HG03103 (cell line): ENCODE data around the gene PLIN4.
"Not testable (repeated sequence)": the region's sequence is repeated elsewhere in the genome, so short reads cannot be mapped to it uniquely, and the experiment has no call there.

Experiments
- ATAC-seq: cut with Tn5 transposase; IDR thresholded peaks from one replicate; pipeline ENCODE4 v1.9.1; 2021; ENCODE audit warnings: low read depth; ENCODE audit not compliant: unreplicated experiment

Gene PLIN4

DNA sequence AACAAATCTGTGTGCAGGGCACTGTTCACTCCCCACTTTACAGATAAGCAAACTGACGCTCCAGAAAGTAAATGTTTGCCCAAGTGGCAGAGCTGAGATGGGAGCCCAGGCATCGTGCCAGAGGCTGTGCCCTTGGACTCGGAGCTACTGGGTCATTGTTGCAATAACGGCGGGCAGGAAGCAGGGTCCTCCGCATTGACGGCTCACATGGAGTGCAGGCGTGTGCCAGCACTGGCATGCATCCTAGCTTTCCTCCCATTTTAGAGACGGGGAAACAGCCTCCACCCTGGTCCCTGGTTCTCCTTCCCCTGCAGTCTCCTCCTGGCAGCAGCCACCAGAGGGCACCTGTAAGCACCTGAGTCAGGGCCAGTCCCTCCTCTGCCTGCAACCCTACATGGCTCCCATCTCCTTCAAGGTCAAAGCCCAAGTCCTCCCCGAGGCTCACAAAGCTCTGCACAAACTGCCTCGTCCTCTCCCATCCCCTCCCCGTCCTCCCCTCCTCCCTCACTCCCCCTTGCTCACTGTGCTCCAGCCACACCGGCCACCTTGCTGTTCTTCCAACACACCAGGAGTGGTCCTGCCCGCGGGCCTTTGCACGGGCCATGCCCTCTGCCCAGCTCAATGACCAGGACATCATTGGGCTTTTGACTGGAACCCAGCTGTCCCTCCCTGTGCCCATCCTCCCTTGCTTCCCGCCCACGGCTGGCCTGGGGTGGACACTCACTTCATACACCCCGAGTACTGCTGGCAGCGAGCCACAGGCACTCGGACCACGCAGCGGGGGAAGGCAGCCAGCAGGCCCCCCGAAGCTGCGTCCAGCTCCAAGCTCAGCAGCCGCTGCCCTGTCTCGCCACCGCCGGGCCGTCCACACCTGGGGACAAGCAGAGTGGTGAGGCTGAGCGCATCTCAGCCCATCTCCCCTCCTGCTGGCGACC lies 29.3 kb upstream of the PLIN4 start:
- no peak for ATAC-seq

DNA sequence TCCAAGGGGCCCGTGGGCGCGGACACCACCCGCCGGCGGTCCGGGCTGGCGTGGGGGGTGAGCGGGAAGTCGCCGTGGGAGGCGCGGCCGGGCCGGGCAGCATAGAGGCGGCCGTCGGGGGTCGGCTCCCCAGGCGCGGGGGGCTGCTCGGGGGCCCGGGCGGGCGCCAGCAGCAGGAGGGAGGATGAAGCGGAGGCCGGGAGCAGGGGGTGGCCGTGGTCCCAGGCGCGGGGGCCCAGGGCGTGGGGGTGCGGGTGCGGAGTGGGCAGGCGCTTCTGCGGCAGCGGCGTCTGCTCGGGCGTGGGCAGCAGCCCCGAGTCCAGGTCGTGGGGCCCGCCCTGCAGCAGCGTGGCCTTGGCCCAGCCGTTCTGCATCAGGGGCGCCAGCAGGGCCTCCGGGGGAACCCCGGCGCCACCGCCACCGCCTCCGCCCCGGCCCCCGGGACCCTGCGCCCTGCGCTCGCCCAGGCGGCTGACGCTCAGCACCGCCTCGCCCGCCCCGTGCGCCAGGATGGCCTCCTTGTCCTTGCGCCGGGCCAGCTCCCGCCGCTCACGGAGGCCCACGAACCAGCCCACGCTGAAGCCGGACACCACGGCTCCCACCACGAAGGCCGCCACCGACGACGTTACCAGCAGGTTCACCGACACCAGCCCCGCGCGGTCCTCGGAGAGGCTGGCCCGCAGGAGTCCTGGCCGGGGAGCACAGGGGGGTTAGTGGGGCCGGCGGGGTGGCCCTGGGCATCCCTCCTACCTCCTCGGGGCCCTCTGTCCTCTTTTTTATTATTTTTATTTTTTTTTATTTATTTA lies 25.8 kb upstream of the PLIN4 start:
- ATAC-seq: no peak

DNA sequence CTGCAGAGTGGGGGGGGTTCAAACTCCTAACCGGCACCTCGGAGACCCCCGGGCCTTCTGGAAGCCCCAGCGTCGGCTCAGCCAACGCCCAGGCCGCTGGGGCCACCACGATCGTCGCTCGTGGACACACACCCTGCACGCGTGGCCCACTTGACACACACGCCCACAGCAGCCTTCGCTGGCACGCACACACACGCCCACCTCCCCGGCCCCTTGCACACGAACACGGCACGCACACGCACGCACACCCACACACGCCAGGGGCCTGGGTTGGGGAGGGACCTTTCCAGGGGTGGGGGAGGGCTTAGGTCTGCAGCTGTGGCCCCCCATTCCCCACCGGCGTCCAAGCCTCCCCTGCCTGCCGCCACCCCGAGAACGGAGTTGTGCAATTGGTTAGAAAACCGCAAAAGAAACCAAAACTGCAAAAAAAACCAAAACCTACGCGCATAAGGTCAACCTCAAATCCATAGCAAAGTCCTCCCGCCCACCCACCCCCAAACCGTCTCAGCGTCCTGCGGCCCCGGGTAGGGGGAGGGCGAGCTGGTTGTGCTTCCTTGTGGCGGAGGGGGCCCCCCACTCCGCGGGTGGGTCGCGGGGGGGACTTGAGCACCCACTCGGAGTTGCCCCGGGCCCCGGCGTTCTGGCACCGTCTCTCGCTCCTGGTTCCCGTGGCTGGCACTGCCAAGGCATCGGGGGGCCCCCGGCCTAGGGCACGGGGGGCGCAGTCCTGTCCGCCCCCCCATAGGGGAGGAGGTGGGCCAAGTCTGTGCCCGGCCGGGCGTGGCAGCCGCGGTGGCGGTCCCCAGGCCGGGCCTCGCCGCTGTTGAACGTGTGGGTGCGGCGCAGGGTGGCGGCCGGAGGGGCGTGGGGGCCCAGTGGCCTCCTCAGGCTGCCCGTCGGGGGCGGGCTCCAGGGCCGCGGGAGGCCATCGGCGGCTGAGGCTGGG lies 24.9 kb upstream of the PLIN4 start:
- no peak for ATAC-seq

DNA sequence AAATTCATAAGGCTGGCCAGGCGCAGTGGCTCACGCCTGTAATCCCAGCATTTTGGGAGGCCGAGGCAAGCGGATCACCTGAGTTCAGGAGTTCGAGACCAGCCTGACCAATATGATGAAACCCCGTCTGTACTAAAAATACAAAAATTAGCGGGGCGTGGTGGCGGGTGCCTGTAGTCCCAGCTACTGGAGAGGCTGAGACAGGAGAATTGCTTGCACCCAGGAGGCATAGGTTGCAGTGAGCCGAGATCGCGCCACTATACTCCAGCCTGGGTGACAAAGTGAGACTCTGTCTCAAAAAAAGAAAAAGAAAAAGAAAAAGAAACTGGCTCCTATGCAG lies 23.5 kb upstream of the PLIN4 start:
- not testable (repeated sequence) for ATAC-seq

DNA sequence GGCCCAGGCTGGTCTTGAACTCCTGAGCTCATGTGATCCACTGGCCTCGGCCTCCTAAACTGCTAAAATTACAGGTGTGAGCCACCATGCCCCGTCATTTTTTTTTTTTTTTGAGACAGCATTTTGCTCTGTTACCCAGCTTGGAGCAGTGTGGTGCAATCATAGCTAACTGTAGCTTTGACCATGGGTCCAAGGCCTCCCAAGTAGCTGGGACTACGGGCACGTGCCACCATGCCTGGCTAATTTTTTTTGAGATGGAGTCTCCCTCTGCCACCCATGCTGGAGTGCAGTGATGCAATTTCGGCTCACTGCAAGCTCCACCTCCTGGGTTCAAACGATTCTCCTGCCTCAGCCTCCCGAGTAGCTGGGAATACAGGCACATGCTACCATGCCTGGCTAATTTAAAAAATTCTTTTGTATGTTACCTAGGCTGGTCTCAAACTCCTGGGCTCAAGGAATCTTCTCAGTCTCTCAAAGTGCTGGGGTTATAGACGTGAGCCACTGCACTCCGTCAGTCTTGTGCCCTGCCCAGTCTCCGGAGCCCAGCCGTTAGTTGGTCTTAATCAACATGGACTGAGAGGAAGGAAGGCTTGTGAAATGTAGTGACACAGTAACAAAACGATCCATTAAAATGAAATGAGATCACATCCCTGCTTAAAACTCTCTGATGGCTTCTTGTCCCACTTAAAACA lies 23.0 kb upstream of the PLIN4 start:
- no peak for ATAC-seq

DNA sequence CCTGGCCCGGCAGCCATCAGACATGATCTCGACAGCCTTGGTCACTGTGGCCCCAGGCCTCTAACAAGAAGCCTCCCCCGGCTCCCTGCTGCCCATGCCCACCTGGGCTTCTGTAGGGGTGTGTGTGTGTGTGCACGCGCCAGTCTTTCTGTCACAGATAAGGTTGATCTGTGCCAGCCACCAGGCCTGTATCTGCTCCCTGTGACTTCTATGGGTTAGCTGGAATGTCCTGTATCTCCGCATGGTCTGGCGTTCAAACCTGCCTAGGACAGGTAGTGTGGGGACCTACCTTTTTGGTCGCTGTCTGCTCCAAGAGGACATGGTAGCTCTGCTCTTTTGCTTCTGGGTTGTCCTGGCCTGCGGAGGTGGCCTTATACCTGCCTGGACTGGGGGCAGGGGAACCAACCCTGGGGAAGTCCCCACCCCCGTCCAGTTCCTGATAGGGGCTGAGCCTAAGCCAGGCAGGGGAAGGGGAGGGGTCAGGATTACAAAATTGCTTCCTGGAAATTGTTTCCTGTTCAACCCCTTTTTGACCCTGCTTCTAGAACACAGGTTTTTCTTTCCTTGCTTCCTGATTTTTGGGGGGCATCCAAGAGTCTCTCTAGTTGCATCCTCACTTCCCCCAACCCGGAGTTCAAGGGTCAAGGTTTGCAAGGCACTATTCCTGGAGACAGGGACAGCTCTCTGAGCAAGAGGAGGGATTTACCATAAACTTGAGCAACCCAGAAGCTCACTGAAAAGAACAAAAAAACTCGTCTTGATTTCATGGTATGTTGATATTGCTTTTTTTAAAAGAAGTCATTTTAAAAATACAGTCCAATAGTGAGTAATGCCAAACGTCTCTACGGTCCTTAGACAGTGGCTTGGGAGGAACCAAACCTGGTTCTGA lies 21.7 kb upstream of the PLIN4 start, which contains the start of gene LRG1:
LRG1 (minus strand) TSS at position 344 of the 889 bp plus-strand sequence; CDS start at position 321, 23 bp downstream.
- ATAC-seq: no peak

DNA sequence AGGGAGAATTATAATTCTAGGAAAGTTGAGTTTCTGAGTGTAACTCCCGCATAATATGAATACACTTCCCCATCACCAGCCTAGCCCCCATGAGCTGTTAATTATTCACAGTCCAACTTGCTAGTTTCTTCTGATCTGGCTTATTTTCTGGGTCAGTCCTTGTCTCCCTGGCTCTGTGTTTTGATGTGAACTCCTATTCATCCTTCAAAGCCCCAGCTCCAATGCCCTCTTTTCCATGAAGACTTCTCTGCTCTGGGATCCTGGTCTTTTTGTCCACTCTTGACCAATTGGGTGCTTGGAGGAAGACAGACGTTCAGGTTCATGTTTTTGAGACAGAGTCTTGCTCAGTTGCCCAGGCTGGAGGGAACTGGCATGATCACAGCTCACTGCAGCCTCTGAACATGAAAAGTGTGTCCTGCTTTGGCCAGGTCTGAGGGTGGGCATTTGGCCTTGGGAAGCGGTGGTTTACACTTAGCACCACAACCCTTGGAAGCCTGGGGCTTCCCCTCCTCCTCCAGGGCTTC lies 20.9 kb upstream of the PLIN4 start:
- no peak for ATAC-seq

DNA sequence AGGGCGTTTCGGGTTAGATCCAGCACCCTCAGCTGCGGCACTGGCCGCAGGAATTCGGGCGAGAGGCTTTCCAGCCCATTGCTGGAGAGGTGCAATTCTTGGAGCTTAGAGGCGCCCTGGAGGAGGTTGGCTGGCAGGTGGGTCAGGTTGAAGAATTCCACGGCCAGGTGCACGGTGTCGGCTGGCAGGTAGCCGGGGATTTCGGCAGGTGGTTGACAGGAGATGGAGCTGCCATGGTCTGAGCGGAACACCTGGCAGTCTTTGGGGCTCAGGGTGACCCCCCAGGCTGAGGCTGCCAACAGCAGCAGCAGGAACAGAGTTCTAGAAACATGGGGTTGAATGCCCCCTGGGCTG lies 20.3 kb upstream of the PLIN4 start:
- no peak for ATAC-seq

DNA sequence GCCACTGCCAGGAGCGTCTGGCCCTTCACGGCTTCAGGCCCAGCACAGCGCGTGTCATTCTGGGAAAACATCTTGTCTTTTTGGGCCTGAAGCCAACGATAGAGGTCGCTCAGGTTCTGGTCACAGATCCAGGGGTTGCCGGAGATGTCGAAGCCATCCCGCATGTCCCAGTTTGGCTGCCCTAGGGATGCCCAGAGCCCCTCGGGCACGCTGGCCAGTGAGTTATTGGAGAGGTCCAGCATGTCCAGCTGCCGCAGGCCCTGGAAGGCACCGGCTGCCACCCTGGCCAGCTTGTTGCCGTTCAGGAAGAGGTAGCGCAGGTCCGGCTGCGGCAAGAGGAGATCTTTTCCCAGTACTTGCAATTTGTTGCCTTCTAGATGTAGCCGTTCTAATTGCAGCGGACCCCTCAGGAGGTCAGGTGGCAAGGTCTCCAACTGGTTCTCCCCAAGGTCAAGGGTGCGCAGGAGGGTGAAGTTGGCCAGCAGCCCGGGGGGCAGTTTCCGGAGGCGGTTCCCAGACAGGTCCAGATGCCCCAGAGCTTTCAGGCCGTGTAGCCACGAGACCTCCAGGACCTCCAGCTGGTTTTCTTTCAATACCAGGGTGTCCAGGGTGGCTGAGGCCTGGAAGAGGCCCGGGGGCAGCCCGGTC lies 19.8 kb upstream of the PLIN4 start:
- ATAC-seq: no peak

DNA sequence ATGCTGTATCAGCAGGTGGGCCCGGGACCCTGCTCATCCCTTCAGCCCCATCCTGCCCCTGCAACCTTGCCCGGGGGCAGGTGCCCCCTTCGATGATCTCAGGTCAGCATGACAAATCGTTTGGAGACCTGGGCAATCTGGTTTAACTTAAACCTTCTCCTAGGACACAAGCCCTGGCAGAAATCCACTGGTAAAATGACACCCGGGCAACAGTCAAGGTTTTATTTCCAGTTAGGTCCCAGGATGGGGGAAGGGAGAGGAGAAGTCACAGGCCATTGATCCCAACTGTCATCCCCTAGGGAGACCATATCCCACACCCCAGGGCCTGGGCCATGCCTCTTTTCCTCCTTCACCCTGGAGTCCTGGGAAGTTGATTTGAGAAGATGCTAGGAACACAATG lies 18.5 kb upstream of the PLIN4 start:
- ATAC-seq: no peak

DNA sequence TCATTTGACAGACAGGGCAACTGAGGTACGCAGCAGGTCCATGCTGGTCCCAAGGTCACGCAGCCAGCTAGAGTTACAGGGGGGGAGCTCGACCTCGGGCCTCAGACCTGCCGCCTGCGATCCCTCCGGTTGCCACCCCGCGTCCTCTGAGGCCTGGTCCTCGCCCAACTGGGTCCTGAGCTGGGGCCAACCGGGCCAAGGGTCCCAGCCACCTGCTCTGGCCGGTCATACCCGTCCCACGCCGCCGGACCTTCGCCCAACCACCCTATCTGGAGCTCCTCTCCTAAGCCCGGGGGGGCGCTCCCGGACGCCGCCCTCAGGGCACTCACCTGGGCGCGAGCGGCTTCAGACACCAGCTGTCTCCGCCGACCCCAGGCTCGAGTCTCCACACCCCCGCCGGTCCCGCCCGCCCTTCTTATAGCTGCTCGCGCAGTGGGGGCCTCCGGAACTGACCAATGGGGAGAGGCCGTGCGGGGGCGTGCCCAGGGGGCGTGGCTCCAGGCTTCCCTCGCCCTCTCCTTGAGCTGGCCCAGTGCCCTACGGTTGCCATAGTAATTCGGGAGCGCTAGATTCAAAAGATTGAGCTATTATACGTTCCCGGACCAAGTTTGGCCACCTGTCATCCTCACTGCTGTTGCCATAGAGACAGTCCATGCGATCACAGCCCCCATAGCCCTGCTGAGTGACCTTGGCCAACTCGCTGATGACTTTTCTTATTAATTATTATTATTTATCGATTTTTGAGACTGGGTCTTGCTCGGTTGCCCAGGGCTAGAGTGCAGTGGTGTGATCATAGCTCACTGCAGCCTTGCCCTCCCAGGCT lies 16.8 kb upstream of the PLIN4 start, which contains the start of gene PLIN5:
PLIN5 (minus strand) TSS at position 389 of the 823 bp plus-strand sequence. CDS start 1,150 bp downstream, outside the sequence.
- ATAC-seq: no peak

DNA sequence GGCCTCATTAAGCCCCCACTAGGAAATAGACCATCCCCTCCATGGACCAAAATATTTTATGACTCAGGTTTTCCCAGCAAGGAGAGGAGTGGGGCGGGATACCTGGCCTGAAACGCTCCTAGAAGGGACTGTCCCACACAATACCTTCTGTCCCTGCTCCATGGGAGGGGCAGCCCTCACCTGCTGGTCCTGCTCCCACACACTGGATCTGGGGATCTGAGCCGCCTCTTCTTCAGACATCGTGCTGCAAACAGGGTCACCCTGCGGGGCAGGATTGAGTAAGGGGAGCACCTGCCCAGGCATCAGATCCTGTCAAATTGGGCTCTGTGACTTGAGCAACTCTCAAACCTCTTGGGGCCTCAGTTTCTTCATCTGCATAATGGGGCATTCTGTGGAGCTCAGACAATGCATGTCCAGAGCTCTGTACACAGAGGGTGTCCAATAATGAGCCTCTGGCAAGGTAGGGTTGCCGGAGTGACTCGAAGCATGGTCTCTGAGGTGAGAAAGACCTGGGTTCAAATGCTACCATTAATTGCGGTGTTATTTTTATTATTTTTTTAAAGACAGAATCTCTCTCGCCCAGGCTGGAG lies 15.6 kb upstream of the PLIN4 start:
- no peak for ATAC-seq

DNA sequence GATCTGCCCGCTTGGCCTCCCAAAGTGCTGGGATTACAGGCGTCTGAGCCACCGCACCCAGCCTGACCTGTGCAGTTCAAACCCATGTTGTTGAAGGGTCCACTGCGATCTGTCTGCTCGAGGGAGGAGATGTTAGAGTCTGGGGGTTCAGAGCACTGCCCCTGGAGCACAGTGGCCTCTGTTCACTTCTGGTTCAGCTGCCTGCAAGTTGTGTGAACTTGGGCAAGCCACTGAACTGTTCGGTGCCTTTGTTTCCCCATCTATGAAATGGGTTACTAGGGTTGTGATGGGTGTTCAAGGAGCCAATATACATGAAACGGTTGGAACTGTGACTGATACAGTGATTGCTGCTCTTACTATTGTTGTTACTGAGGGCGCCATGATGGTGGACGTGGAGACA lies 15.0 kb upstream of the PLIN4 start:
- ATAC-seq: no peak

DNA sequence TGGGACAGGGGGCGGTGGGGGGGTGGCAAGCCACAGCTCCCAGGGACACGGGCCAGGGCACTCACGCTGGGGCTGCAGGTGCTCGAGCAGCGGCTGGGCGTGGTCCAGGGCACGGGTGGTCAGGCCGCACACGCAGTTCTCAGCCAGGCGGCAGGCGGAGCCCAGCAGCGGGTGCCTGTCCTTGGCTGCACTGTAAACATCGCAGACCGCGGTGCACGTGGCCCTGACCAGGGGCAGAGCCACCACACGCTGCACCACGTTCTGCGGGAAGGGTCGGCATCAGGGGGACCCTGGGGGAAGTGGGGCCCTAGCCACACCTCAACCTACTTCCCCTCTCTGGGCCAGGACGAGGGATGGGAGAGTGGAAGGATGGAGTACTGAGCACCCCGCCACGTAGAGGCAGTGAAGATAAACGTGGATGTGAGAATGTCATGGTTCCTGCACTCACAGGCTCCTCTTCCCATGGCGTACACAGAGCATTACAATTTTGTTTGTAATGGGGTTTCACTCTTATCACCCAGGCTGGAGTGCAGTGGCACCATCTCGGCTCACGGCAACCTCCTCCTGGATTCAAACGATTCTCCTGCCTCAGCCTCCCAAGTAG lies 13.4 kb upstream of the PLIN4 start:
- ATAC-seq: no peak

DNA sequence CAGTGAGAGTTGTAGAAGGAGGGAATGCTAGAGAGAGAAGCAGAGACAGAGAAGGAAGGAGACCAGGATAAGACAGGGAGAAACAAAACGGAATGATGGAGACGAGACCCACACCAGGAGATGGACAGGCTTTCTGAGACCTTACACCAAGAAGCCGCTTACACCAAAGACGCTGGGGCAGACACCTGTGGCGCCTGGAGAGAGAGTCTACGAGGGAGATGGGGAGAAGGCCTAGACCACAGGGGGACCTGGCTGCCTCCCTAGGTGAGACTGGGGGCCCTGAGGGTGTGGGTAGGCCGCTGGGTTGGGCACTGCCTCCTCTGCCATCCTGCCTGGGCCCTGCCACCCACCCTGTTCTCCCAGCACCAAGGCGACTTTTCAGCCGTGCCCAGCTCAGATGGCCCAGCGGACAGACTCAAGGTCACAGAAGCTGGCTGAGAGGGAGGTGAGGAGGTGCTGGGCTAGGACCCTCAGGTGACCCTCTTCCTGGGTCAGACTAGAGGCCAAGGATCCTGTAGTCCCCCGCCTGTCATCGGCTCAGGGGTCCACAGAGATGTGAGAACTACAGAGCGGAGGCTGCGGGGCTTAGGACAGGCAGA lies 11.7 kb upstream of the PLIN4 start:
- ATAC-seq: no peak

DNA sequence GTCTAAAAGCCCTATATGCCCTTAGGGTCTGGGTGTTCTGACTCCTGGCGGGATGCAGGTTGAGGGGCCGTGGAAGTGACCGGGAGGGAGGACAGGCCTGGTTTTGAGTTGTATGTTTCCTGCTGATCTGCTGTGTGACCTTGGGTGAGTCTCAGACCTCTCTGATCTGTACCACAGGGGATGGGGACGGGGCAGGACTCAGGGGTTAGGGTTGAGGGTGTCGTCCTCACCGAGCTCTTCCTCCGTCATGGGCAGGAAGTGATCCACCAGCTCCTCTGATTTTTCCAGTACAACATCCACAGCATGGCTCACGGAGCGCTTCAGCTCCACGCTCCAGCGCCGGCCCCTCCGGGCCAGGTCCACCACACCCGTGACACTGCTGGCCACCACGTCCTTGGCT lies 10.6 kb upstream of the PLIN4 start:
- ATAC-seq: no peak
